ENCODE results near the gene BRSK2.

DNA sequence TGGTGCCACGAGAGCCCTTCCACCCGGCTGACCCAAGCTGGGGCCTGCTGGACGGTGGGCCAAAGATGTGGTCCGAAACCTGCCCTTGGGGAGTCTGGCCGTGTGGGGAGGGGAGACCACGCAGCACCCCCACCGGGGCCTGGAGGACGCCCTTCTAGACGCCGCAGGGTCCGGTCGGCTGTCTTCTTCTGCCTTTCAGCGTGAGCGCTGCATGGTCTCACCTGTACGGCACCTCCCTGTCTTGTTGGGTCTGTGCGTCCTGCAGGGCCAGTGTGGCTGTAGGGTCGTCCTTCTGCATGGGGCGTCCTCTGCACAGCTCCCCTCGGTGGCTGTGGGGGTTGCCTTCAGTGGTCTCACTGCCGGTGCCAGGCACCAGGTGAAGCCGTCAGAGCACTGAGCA lies 2.8 kb downstream of the BRSK2 start:
- TF ChIP-seq, protein P1, sequence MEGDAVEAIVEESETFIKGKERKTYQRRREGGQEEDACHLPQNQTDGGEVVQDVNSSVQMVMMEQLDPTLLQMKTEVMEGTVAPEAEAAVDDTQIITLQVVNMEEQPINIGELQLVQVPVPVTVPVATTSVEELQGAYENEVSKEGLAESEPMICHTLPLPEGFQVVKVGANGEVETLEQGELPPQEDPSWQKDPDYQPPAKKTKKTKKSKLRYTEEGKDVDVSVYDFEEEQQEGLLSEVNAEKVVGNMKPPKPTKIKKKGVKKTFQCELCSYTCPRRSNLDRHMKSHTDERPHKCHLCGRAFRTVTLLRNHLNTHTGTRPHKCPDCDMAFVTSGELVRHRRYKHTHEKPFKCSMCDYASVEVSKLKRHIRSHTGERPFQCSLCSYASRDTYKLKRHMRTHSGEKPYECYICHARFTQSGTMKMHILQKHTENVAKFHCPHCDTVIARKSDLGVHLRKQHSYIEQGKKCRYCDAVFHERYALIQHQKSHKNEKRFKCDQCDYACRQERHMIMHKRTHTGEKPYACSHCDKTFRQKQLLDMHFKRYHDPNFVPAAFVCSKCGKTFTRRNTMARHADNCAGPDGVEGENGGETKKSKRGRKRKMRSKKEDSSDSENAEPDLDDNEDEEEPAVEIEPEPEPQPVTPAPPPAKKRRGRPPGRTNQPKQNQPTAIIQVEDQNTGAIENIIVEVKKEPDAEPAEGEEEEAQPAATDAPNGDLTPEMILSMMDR (IDR thresholded peaks at IDR 0.05), result no peak
- TF ChIP-seq POLR2A (IDR thresholded peaks at IDR 0.05), result no peak
